WTC11 (cell line): Measurements from ENCODE around the gene PLA2G4F.

Experiments
- CBFB ChIP-seq: sonication (generic); formaldehyde crosslinking; IDR thresholded peaks from 2 replicates; pipeline ENCODE4 v1.8.1; 2022; ENCODE audit warnings: mild to moderate bottlenecking, low read depth, missing genetic modification reagents
- ELF4 ChIP-seq: sonication (generic); formaldehyde crosslinking; IDR thresholded peaks from 2 replicates; pipeline ENCODE4 v1.8.1; 2022; ENCODE audit warnings: low read depth, mild to moderate bottlenecking, moderate library complexity, missing genetic modification reagents
- ETV6 ChIP-seq: sonication (generic); formaldehyde crosslinking; IDR thresholded peaks from 2 replicates; pipeline ENCODE4 v1.8.1; 2022; ENCODE audit warnings: mild to moderate bottlenecking, missing genetic modification reagents
- FOXJ3 ChIP-seq: sonication (generic); formaldehyde crosslinking; IDR thresholded peaks from 2 replicates; pipeline ENCODE4 v1.9.0; 2021; ENCODE audit warnings: missing genetic modification reagents, mild to moderate bottlenecking, borderline replicate concordance
- JUN ChIP-seq: sonication (generic); formaldehyde crosslinking; IDR thresholded peaks from 2 replicates; pipeline ENCODE4 v1.8.0; 2023; ENCODE audit warnings: mild to moderate bottlenecking, missing genetic modification reagents
- TF ChIP-seq, protein P1 (sequence below): fragments of 200-600 bp; IDR thresholded peaks from 2 replicates; pipeline ENCODE4 v1.8.0; 2022; ENCODE audit warnings: antibody characterized with exemption
- TF ChIP-seq, protein P2 (sequence below): fragments of 250-450 bp; sonication (Bioruptor Pico); IDR thresholded peaks from 2 replicates; pipeline ENCODE4 v1.9.0; 2021; ENCODE audit warnings: mild to moderate bottlenecking
- TF ChIP-seq, protein P3 (sequence below): sonication (generic); formaldehyde crosslinking; IDR thresholded peaks from 2 replicates; pipeline ENCODE4 v1.8.0; 2022; ENCODE audit warnings: mild to moderate bottlenecking, missing genetic modification reagents
- TF ChIP-seq, protein P4 (sequence below): sonication (generic); formaldehyde crosslinking; IDR thresholded peaks from 2 replicates; pipeline ENCODE4 v1.8.0; 2023; ENCODE audit warnings: missing genetic modification reagents, mild to moderate bottlenecking, borderline replicate concordance

DNA sequence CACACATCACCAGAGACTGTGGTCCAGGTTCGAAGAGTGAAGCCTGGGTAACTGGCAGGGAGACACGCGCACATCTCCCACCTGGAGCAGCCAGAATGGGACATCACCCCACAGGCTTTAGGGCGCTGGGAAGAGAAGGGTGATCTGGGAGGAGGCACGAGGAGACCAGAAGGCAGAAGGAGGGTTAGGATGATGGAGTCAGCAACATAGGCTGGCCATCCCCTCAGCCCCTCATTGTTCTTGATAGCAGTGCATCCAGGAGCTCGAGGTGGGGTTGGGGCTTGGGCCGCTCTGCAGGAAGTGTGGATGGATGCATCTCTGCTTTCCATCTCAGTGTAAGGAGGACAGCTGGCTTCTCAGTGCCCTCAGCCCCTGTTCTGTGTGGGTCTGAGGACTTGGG, 15.2 kb downstream of the PLA2G4F start:
- TF ChIP-seq, protein P1, sequence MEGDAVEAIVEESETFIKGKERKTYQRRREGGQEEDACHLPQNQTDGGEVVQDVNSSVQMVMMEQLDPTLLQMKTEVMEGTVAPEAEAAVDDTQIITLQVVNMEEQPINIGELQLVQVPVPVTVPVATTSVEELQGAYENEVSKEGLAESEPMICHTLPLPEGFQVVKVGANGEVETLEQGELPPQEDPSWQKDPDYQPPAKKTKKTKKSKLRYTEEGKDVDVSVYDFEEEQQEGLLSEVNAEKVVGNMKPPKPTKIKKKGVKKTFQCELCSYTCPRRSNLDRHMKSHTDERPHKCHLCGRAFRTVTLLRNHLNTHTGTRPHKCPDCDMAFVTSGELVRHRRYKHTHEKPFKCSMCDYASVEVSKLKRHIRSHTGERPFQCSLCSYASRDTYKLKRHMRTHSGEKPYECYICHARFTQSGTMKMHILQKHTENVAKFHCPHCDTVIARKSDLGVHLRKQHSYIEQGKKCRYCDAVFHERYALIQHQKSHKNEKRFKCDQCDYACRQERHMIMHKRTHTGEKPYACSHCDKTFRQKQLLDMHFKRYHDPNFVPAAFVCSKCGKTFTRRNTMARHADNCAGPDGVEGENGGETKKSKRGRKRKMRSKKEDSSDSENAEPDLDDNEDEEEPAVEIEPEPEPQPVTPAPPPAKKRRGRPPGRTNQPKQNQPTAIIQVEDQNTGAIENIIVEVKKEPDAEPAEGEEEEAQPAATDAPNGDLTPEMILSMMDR, result no peak
- no peak for TF ChIP-seq JUN
- TF ChIP-seq, protein P2, sequence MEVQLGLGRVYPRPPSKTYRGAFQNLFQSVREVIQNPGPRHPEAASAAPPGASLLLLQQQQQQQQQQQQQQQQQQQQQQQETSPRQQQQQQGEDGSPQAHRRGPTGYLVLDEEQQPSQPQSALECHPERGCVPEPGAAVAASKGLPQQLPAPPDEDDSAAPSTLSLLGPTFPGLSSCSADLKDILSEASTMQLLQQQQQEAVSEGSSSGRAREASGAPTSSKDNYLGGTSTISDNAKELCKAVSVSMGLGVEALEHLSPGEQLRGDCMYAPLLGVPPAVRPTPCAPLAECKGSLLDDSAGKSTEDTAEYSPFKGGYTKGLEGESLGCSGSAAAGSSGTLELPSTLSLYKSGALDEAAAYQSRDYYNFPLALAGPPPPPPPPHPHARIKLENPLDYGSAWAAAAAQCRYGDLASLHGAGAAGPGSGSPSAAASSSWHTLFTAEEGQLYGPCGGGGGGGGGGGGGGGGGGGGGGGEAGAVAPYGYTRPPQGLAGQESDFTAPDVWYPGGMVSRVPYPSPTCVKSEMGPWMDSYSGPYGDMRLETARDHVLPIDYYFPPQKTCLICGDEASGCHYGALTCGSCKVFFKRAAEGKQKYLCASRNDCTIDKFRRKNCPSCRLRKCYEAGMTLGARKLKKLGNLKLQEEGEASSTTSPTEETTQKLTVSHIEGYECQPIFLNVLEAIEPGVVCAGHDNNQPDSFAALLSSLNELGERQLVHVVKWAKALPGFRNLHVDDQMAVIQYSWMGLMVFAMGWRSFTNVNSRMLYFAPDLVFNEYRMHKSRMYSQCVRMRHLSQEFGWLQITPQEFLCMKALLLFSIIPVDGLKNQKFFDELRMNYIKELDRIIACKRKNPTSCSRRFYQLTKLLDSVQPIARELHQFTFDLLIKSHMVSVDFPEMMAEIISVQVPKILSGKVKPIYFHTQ (CRISPR knock-in tag), result no peak
- TF ChIP-seq, protein P3, sequence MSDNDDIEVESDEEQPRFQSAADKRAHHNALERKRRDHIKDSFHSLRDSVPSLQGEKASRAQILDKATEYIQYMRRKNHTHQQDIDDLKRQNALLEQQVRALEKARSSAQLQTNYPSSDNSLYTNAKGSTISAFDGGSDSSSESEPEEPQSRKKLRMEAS (CRISPR knock-in tag), result no peak
- no peak for TF ChIP-seq ELF4 (CRISPR knock-in tag)
- TF ChIP-seq, protein P4, sequence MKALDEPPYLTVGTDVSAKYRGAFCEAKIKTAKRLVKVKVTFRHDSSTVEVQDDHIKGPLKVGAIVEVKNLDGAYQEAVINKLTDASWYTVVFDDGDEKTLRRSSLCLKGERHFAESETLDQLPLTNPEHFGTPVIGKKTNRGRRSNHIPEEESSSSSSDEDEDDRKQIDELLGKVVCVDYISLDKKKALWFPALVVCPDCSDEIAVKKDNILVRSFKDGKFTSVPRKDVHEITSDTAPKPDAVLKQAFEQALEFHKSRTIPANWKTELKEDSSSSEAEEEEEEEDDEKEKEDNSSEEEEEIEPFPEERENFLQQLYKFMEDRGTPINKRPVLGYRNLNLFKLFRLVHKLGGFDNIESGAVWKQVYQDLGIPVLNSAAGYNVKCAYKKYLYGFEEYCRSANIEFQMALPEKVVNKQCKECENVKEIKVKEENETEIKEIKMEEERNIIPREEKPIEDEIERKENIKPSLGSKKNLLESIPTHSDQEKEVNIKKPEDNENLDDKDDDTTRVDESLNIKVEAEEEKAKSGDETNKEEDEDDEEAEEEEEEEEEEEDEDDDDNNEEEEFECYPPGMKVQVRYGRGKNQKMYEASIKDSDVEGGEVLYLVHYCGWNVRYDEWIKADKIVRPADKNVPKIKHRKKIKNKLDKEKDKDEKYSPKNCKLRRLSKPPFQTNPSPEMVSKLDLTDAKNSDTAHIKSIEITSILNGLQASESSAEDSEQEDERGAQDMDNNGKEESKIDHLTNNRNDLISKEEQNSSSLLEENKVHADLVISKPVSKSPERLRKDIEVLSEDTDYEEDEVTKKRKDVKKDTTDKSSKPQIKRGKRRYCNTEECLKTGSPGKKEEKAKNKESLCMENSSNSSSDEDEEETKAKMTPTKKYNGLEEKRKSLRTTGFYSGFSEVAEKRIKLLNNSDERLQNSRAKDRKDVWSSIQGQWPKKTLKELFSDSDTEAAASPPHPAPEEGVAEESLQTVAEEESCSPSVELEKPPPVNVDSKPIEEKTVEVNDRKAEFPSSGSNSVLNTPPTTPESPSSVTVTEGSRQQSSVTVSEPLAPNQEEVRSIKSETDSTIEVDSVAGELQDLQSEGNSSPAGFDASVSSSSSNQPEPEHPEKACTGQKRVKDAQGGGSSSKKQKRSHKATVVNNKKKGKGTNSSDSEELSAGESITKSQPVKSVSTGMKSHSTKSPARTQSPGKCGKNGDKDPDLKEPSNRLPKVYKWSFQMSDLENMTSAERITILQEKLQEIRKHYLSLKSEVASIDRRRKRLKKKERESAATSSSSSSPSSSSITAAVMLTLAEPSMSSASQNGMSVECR (CRISPR knock-in tag), result no peak
- no peak for TF ChIP-seq ETV6
- TF ChIP-seq CBFB, result no peak
- TF ChIP-seq FOXJ3, result no peak
